HuH-7.5 (cell line): ENCODE results near the gene EHF.

Experiments
- DNase-seq: peaks from one replicate; pipeline ENCODE4 v3.0.0; 2011; ENCODE audit warnings: low spot score

The EHF gene

GRCh38 chr11:34625576-34625975 is 4.7 kb downstream of the EHF start:
- DNase-seq: no peak

- DNase-seq: no peak
Observed at GRCh38 chr11:34626393-34626792, 5.5 kb downstream of the EHF start.

GRCh38 chr11:34627197-34627596 is 6.3 kb downstream of the EHF start:
- DNase-seq: no peak

- no peak for DNase-seq
Observed at GRCh38 chr11:34629711-34630110, 8.8 kb downstream of the EHF start.

GRCh38 chr11:34630544-34630943 is 9.7 kb downstream of the EHF start:
- DNase-seq: no peak

GRCh38 chr11:34631297-34631696 is 10.4 kb downstream of the EHF start:
- DNase-seq: no peak

GRCh38 chr11:34631737-34632104 is 10.8 kb downstream of the EHF start:
- no peak for DNase-seq

GRCh38 chr11:34632105-34632791 is 11.4 kb downstream of the EHF start:
- DNase-seq: no peak

- no peak for DNase-seq
Observed at GRCh38 chr11:34633640-34633989, 12.7 kb downstream of the EHF start.

GRCh38 chr11:34633990-34634693 is 13.2 kb downstream of the EHF start:
- DNase-seq: no peak

- DNase-seq: no peak
Observed at GRCh38 chr11:34634694-34635062, 13.8 kb downstream of the EHF start.

GRCh38 chr11:34636127-34636526 is 15.2 kb downstream of the EHF start:
- no peak for DNase-seq

- DNase-seq: no peak
Observed at GRCh38 chr11:34637303-34637702, 16.4 kb downstream of the EHF start.

- DNase-seq: no peak
Observed at GRCh38 chr11:34638897-34639296, 18.0 kb downstream of the EHF start.

- DNase-seq: no peak
Observed at GRCh38 chr11:34639545-34639944, 18.7 kb downstream of the EHF start.

GRCh38 chr11:34640050-34640923 is 19.4 kb downstream of the EHF start:
- peak; percentile 41 for DNase-seq

GRCh38 chr11:34640924-34641275 is 20.0 kb downstream of the EHF start:
- DNase-seq: no peak

GRCh38 chr11:34641456-34641855 is 20.6 kb downstream of the EHF start:
- DNase-seq: no peak

- DNase-seq: no peak
Observed at GRCh38 chr11:34642001-34642554, 21.2 kb downstream of the EHF start.

- DNase-seq: no peak
Observed at GRCh38 chr11:34642873-34643272, 22.0 kb downstream of the EHF start.

GRCh38 chr11:34643311-34643710 is 22.4 kb downstream of the EHF start:
- no peak for DNase-seq

GRCh38 chr11:34643846-34644245 is 23.0 kb downstream of the EHF start:
- no peak for DNase-seq
